Sigmoid colon (tissue), 4 donors: ENCODE data around the gene SPRY4.

Experiments
- CTCF ChIP-seq, 4 experiments: fragments of 450-650 bp in 3 of 4; fragments of 200-600 bp in 1 of 4; IDR thresholded peaks; one replicate each; pipeline ENCODE4 v1.5.1; 2016 to 2019; ENCODE audit warnings: antibody characterized with exemption in 4 of 4, mild to moderate bottlenecking in 3 of 4, moderate library complexity in 2 of 4
- EP300 ChIP-seq, 4 donors: sonication (generic); formaldehyde crosslinking; IDR thresholded peaks; one replicate each; pipeline ENCODE4 v1.6.1; 2017; ENCODE audit warnings: antibody characterized with exemption in 4 of 4
- POLR2A ChIP-seq, 2 donors: fragments of 450-650 bp; IDR thresholded peaks; one replicate each; pipeline ENCODE4 v1.6.1; 2016; ENCODE audit warnings: antibody characterized with exemption in 2 of 2, mild to moderate bottlenecking in 2 of 2, moderate library complexity in 2 of 2
- POLR2AphosphoS5 ChIP-seq, 4 donors: sonication (generic); formaldehyde crosslinking; IDR thresholded peaks; one replicate each; pipeline ENCODE4 v1.6.1; 2017; ENCODE audit warnings: antibody characterized with exemption in 4 of 4

DNA sequence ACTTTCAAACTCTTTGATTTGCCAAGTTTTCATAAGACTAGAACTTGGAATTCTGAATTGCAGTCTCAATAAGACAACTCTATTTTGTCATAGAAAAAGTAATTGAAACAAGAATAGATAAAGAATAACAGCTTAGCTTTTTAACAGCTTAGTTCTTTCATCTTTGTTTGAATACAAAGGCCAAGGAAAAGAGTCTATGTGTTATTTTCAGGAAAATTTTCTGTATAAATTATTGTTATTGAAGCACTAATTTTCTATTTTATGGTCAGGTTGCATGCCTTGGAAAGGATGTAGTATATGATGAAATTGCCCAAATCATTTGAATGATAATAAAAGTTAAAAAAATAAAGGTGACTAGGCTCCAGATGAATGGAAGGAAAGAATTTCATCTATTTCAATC lies 25.2 kb upstream of the SPRY4 start:
- TF ChIP-seq CTCF (IDR thresholded peaks at IDR 0.05): no peak
- TF ChIP-seq POLR2AphosphoS5 (IDR thresholded peaks at IDR 0.05): no peak
- no peak for TF ChIP-seq POLR2A (IDR thresholded peaks at IDR 0.05)
- no peak for TF ChIP-seq EP300 (IDR thresholded peaks at IDR 0.05)
